Measurements from ENCODE around the gene RIPOR2.

The RIPOR2 gene

DNA sequence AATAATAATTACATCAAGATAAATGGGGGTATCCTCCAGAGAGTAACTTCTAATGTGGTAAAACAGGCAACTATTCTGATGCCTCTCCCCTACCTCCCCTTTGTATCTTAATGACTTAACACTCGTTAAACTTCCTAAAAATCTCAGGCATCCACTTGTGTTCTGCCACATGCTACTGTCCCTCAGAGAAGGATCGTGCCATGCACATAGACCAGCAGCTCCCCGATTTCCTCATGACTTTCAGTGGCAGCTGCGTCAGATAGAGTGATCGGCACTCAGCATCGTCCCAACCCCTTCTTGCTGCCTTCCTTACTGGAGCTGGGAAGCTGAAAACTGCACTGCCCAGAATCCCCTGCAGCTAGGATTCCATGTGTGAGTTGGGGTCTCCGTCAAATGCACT, 32.1 kb downstream of the RIPOR2 start:
- Histone ChIP-seq H3K4me2 (no peak overlapping the region; a peak in 1 of 22 replicates), H3K9me3 (replicated peaks in 1 of 11) (peaks cover 0 to 49% (median 29%) of the 10 kb centered on the region in 11 experiments; a peak in 16 of 22 replicates), H3K9ac (no peak overlapping the region), H3K4me3 (no peak overlapping the region), H3K36me3 (peaks cover 0 to 89% (median 21%) of the 10 kb centered on the region in 11 experiments; a peak in 15 of 22 replicates), H3K4me1 (peaks cover 41 to 88% (median 55%) of the 10 kb centered on the region in 10 experiments), H3K27me3 (no peaks in the 10 kb centered on the region), H3K27ac (no peak overlapping the region), H4K20me1 (peaks cover 0 to 53% (median 0%) of the 10 kb centered on the region in 11 experiments; a peak in 4 of 22 replicates)
- TF ChIP-seq Cebpa-rat (IDR thresholded peaks at IDR 0.05), result no peak

DNA sequence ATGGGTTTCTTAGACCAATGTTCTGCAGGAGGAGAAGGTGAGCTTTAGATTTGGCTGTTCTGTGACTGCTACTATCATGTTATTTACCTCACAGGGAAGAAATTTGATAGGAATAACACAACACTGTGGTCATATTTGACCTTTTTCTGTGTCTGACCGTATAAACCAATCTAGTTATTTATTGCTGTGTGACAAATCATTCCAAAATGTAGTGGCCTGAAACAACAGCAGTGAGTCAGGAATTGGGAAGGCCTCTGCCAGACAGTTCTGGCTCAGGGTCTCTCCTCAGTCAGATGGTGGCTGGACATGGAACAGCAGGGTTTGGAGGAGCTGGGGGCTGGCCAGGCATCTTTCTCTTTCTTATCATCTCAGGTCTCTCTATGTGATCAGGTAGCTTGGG, 33.0 kb downstream of the RIPOR2 start:
- peaks cover 0 to 96% (median 21%) of the 10 kb centered on the region in 11 experiments; a peak in 15 of 22 replicates for H3K36me3 ChIP-seq
- peaks cover 0 to 54% (median 0%) of the 10 kb centered on the region in 11 experiments; a peak in 3 of 22 replicates for H4K20me1 ChIP-seq
- no peak overlapping the region for H3K4me3 ChIP-seq
- H3K4me1 ChIP-seq, result peaks cover 37 to 88% (median 51%) of the 10 kb centered on the region in 10 experiments
- no peak overlapping the region for H3K27ac ChIP-seq
- peak overlapping the region in 3 of 11 experiments; percentile 6 to 32 (median 19); a peak in 3 of 22 replicates for H3K4me2 ChIP-seq
- no peak overlapping the region for H3K9ac ChIP-seq
- TF ChIP-seq Cebpa-rat (IDR thresholded peaks at IDR 0.05), result no peak
- H3K27me3 ChIP-seq, result no peaks in the 10 kb centered on the region
- peaks cover 0 to 49% (median 29%) of the 10 kb centered on the region in 11 experiments; a peak in 16 of 22 replicates for H3K9me3 ChIP-seq (replicated peaks in 1 of 11)

DNA sequence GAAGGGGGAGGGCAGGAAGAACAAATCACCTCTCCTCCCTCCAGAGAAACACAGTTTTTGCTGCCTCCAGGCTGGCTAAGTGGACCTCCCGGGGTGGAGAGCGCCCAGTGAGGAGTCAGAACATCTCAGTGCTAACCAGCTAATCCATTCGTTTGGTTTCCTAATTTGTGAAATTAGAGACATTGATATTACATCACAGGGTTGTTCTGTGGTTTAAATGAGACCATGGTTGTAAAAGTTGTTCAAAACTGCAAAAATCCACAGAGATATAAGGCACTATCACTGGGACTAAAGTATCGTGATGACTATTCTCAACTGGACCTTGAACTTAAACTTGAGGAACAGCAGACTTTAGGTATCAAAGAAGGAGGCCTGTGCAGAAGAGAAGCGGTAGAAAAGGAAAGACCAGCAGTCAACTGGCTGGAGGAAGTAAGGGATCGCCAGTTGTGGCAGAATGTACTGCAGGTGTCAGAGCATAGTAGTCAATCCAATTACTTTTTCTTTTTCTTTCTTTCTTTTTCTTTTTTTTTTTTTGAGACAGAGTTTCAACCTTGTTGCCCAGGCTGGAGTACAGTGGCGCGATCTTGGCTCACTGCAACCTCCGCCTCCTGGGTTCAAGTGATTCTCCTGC, 33.9 kb downstream of the RIPOR2 start:
- Histone ChIP-seq H3K4me3 (no peak overlapping the region), H3K9me3 (replicated peaks in 1 of 11) (peaks cover 0 to 49% (median 29%) of the 10 kb centered on the region in 11 experiments; a peak in 16 of 22 replicates), H3K27me3 (no peaks in the 10 kb centered on the region), H3K27ac (no peak overlapping the region), H4K20me1 (peaks cover 0 to 64% (median 0%) of the 10 kb centered on the region in 11 experiments; a peak in 3 of 22 replicates), H3K9ac (no peak overlapping the region), H3K4me1 (peaks cover 29 to 84% (median 44%) of the 10 kb centered on the region in 10 experiments; a peak in 19 of 20 replicates), H3K36me3 (peaks cover 0 to 98% (median 21%) of the 10 kb centered on the region in 11 experiments; a peak in 15 of 22 replicates), H3K4me2 (peak overlapping the region in 9 of 11 experiments; percentile 0 to 32 (median 10); a peak in 11 of 22 replicates)
- no peak for TF ChIP-seq Cebpa-rat (IDR thresholded peaks at IDR 0.05)

DNA sequence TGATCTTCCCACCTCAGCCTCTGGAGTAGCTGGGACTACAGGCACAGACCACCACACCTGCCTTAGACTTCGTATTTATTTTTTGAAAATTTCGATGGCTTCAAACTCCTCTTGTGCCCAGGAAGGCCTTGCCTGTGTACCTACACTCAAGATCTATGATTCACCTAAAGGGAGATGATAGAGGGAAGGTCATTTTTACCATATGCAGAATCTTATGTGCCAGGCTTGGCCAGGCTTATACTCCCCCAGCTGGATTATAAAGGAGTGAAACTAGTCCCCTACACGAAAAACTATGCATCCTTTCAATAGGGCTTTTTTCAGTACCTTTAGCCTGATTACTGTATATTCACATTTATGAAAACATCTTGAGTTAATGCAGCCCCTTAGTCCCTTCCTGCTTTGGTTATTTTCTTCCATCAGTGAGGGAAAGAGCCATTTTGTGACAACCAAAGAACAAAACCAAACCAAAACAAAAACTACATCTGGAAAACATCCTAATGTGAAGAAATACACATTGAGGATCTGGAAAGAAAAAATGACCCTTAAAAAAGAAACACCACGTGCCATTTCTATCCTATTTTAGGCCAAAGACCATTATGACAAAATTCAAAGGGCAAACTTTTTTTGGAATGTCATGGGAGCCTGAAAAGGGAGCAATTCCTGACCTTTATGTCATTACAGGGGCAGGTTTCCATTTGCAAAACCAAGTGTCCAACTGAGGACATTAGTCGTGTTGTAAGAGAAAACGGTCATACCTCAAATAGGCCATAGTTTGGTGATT, 34.7 kb downstream of the RIPOR2 start:
- Histone ChIP-seq H3K27me3 (no peaks in the 10 kb centered on the region), H3K9me3 (replicated peaks in 1 of 11) (peaks cover 0 to 42% (median 29%) of the 10 kb centered on the region in 11 experiments; a peak in 16 of 22 replicates), H3K4me2 (peak overlapping the region in 7 of 11 experiments; percentile 4 to 66 (median 14); a peak in 7 of 22 replicates), H3K9ac (no peak overlapping the region), H4K20me1 (peaks cover 0 to 69% (median 0%) of the 10 kb centered on the region in 11 experiments; a peak in 3 of 22 replicates), H3K36me3 (peaks cover 0 to 97% (median 21%) of the 10 kb centered on the region in 11 experiments; a peak in 14 of 22 replicates), H3K27ac (no peak overlapping the region), H3K4me1 (peaks cover 27 to 77% (median 37%) of the 10 kb centered on the region in 10 experiments; a peak in 19 of 20 replicates), H3K4me3 (no peak overlapping the region)
- TF ChIP-seq Cebpa-rat (IDR thresholded peaks at IDR 0.05), result no peak

DNA sequence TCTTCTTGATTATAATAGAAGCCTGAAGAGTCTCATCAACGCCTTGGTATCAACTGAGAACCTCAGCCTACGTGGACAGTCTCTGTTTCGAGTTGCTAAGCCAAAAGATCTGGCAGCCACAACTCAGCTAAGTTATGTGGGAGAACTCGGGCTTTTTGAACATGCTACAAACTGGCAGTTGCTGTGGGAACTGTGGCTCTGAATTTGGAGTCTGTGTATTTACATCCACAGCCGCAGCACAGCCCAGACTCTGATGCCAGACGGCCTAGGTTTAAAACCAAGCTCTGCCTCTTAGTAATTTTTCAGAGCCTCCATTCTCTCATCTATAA, 35.8 kb downstream of the RIPOR2 start:
- Histone ChIP-seq H3K36me3 (peaks cover 0 to 96% (median 17%) of the 10 kb centered on the region in 11 experiments; a peak in 14 of 22 replicates), H3K27me3 (no peaks in the 10 kb centered on the region), H3K9ac (peak overlapping the region in 1 of 11 experiments; percentile 26; a peak in 1 of 22 replicates), H4K20me1 (peaks cover 0 to 77% (median 0%) of the 10 kb centered on the region in 11 experiments; a peak in 3 of 22 replicates), H3K27ac (peak overlapping the region in 4 of 11 experiments; percentile 19 to 30 (median 27); a peak in 6 of 22 replicates), H3K4me2 (peak overlapping the region in 10 of 11 experiments; percentile 4 to 66 (median 44); a peak in 18 of 22 replicates), H3K4me1 (peaks cover 27 to 76% (median 36%) of the 10 kb centered on the region in 10 experiments; a peak in 19 of 20 replicates), H3K4me3 (no peak overlapping the region), H3K9me3 (replicated peaks in 1 of 11) (peaks cover 0 to 30% (median 22%) of the 10 kb centered on the region in 11 experiments; a peak in 17 of 22 replicates)
- TF ChIP-seq Cebpa-rat (IDR thresholded peaks at IDR 0.05), result no peak

DNA sequence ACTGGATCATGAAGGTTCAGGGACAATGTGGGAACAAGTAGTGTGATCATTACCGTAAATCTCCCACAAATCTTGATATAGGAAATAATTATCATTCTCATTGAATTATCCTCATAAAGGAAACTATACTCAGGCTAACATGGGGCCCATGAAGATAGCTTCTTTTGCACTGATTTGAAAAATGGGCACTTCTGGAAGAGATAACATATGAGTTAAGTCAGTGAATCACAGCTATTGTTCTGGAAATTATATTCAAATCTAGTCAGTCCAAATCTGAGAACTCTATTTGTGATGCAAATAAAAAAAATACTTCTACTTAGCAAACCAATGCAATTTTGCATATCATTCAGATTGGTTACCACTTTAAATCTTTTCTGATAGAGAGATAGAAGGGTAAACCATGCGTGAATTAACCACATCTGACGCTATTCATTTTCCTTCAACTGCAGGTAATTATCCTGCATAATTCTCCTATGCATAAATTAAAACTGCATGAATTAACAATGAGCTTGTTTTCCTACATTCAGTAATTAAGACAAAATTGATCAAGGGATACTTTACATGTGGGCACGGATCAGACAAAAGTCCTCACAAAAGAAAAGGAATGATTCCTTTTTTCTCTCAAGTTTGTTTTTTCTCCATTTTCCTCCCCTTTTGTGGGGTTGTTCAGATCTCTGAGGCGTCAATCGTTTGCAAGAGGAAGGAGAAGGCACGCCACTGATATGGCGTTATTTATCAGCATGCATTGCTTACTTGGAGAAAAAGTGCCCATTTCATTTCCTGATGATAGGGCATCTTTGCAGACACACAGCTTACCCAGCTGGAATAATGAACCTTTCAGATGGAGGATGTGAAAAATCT, 36.4 kb downstream of the RIPOR2 start:
- Histone ChIP-seq H3K9me3 (replicated peaks in 1 of 11) (peaks cover 0 to 24% (median 16%) of the 10 kb centered on the region in 11 experiments; a peak in 17 of 22 replicates), H3K4me1 (peaks cover 27 to 71% (median 36%) of the 10 kb centered on the region in 10 experiments; a peak in 19 of 20 replicates), H3K4me2 (peak overlapping the region in 10 of 11 experiments; percentile 4 to 66 (median 44); a peak in 18 of 22 replicates), H3K4me3 (no peak overlapping the region), H3K9ac (no peak overlapping the region; a peak in 1 of 22 replicates), H3K27ac (peak overlapping the region in 3 of 11 experiments; percentile 24 to 30 (median 30); a peak in 5 of 22 replicates), H3K36me3 (peaks cover 0 to 96% (median 12%) of the 10 kb centered on the region in 11 experiments; a peak in 14 of 22 replicates), H3K27me3 (no peaks in the 10 kb centered on the region), H4K20me1 (peaks cover 0 to 77% (median 0%) of the 10 kb centered on the region in 11 experiments; a peak in 6 of 22 replicates)
- TF ChIP-seq Cebpa-rat (IDR thresholded peaks at IDR 0.05), result no peak

DNA sequence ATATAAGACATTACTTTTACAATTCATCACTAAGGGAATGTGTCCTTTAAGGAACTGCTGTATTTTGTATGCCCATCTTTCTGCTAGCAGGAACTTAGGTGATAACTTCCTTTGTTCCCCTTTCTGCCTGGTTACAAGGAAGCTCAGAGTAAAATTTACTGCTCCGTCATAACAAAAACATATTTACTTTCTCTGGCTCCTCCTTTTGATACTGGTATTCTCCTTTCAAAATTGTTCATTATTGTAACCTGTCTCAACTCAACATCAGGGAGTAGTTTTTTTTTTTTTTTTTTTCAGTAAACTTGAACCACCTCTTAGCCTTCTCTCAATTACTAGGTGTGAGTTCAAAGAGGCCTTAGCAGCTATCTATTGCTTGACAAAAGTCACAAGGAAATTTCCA, 37.1 kb downstream of the RIPOR2 start:
- Histone ChIP-seq H4K20me1 (peaks cover 0 to 78% (median 0%) of the 10 kb centered on the region in 11 experiments; a peak in 8 of 22 replicates), H3K27ac (no peak overlapping the region), H3K4me2 (0 out of 22 replicates have a peak overlapping the region, but pooled peaks of 3 of the 11 experiments have one; percentile 24 to 66 (median 39)), H3K9ac (no peak overlapping the region), H3K4me1 (peaks cover 21 to 65% (median 39%) of the 10 kb centered on the region in 10 experiments; a peak in 19 of 20 replicates), H3K4me3 (no peak overlapping the region), H3K36me3 (peaks cover 0 to 96% (median 6%) of the 10 kb centered on the region in 11 experiments; a peak in 15 of 22 replicates), H3K9me3 (replicated peaks in 1 of 11) (peaks cover 0 to 17% (median 10%) of the 10 kb centered on the region in 11 experiments; a peak in 16 of 22 replicates), H3K27me3 (no peaks in the 10 kb centered on the region)
- no peak for TF ChIP-seq Cebpa-rat (IDR thresholded peaks at IDR 0.05)
